GM18861 (cell line): ENCODE measurements around the gene NARF.
"Not testable (repeated sequence)": the region's sequence is repeated elsewhere in the genome, so short reads cannot be mapped to it uniquely, and the experiment has no call there.

Experiments used
- ATAC-seq: cut with Tn5 transposase; IDR thresholded peaks from one replicate; pipeline ENCODE4 v1.9.1; 2021; ENCODE audit not compliant: unreplicated experiment

NARF gene

DNA sequence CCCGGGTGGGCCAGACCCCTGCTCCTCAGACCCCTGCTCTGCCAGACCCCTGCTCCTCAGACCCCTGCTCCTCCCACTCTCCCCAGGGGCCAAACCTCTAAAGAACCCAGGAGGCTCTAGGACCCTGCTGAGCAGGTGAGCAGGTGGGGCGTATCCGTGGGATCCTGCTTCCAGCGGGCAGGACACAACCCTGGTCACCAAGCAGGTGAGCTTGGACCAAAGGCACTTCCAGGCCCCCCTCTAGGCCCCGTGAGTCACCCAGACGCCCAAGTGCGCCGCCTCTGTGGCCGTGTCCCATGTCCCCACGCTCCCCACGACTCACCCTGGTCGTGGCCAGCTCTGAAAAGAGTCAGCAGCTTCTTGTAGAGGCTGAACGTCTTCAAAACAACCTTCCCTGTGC is 13.0 kb upstream of the NARF start:
- ATAC-seq = no peak

DNA sequence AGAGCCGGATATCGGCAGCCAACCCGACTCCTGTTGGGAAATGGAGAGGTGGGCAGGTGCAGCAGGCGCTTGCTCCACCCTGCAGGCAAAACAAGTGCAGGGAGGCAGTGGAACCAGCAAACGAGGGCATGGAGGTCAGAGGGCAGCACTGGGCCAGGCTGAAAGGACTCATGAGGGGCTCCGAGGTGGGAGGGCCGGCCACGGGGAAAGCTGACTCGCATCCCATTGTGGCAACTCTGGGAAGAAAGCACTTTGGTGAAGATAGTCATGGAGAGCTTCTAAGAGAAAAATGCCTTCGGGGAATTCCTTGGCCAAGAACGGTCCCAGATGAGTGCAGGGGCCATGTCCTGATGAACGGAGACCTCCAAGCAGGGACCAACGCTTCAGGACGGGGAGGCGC is 12.4 kb upstream of the NARF start:
- ATAC-seq = no peak

DNA sequence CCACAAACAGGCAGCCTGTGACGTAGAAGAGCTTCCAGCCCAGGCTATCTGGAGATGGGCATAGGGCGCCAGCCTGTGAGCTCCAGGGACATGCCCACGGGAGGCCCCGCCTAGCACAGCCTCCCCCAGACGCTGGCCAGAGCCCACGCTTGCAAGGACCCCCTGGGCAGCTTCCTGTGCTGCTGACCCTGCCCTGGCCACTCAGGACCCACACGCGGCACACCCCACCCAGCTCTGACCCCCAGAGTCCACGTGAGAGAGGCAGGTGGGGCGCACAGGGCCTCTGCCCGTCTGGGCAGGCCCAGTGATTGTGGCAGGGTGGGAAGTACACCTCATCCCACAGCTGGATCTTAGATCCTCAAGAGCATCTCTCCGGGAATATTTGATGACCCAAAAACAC is 11.9 kb upstream of the NARF start:
- ATAC-seq = no peak

DNA sequence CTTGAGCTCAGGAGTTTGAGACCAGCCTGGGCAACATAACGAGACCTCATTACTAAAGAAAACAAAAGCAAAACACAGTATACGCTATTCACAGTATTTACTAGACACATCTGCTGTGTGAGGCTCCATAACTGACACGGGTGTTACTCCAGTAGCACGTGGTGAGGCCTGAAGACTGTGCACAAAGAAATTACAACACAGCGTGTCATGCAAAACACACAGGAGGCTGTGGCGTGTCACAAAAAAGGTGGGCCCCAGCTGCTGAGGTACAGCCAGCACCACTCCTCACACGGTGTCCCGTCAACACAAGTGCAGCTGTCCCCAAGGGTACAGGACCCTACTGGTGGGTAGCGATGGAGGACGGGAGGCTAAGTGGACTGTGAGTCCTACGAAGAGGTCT is 10.7 kb upstream of the NARF start:
- no peak for ATAC-seq

GRCh38 chr17:82449131-82449882 is 9.2 kb upstream of the NARF start:
- peak; percentile 53 for ATAC-seq

DNA sequence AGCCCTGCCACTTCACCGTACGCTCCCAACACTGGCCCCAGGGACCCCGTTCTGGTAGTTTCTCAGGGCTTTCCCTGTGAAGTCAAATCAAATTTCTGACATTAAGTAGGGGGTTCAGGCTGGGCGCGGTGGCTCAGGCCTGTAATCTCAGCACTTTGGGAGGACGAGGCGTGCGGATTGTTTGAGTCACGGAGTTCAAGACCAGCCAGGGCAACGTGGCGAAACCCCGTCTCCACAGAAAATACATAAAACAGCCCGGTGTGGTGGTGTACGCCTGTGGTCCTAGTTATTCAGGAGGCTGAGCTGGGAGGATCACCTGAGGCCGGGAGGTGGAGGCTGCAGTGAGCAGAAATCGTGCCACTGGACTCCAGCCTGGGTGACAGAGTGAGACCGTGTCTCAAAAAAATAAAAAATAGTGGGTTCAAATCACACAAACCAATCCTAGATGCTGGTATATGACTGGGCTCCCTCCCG is 8.6 kb upstream of the NARF start:
- no peak for ATAC-seq

DNA sequence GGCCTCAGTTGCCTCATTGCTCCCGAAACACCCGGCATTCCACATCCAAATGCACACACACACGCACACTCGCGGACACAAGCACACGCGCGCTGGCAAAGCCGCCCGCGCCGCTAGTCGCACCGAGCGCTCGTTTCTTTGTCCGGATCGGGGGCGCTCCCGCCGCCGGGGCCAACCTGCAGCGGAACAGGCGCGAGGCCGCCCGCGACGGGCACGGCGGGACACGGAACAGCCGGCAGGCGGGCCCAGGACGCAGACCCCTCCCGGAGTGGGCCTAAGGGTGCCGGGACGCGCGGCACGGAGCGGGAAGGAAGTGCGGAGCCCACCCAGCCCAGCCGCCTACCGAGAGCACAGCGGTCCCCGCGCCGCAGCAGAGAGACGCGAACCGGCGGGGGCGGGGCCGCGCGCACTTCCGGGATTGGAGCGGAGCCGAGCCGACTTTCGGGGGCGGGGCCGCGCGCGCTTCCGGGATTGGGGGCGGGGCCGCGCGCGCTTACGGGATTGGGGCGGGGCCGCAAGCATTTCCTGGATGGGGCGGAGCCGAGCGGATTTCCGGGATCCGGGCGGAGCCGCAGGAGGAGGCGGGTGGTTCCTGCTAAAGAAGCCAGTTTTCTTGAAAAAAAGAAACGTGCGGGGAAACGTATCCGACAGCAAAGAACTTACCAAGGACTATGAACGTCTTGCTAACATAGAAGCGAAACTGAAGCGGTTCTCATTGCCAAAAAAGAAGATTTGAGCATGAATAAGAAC is 8.0 kb upstream of the NARF start, which contains the start of gene CYBC1:
Gene CYBC1 (minus strand): TSS at position 396 of the 750 bp plus-strand sequence. CDS start 1,498 bp downstream, outside the sequence.
- ATAC-seq = peak; percentile 40

DNA sequence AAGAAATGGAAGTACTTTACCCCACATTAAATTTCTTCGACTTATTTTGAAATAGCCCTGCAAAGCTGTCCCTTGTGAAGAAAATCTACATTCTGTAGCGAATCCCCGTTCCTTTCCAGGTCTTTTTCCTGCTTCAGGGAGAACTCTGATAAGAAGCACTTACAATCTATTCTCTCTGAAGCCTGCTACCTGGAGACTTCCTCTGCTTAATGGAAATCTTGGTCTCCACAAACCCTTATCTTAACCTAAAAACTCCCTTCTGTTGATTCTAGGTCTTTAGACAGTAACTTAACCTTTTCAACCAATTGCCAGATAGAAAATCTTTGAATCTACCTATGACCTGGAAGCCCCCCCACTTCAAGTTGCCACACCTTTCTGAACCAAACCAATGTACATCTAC is 6.4 kb upstream of the NARF start:
- ATAC-seq = no peak

GRCh38 chr17:82453151-82453550 is 5.4 kb upstream of the NARF start:
- not testable (repeated sequence) for ATAC-seq

- ATAC-seq = not testable (repeated sequence)
Observed at GRCh38 chr17:82453706-82454105, 4.8 kb upstream of the NARF start.

DNA sequence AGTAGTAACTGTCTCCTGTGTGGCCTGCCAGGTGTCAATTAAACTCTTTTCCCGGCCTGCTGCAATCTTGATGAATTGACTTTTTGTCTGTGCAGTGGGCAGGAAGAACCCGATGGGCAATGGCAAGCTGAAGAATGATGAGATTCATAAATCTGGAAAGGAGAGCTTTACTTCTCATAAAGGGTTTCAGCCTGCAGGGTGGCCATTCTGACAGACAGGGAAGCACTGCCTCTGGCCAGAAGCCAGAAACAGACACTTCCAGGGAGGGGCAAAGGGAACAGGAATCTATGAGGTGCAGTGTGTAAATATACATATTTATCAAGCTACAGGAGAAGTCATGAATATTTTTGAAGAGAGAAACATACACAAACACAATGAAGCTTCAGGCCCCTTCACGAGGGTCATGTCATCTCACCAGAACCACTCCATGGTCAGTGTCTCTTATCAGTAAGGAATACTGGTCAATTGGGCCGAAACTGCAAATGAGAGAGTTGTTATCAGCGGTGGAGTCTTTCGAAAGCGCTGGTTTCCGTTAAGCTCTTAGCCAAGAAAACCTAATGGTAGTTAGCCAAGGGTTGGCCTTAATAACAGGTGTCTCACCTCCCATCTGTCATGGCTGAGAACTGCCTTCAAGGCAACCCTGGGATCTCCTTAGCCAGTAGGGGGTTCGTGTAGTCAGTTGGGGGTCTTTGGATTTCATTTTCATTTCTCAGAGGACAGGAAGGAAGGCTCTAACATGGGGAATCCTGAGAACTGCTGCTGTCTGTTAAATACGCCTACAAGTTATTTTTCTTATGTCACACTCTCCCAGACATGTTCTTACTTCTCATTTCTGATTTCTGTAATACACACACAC is 1.2 kb upstream of the NARF start:
- no peak for ATAC-seq

DNA sequence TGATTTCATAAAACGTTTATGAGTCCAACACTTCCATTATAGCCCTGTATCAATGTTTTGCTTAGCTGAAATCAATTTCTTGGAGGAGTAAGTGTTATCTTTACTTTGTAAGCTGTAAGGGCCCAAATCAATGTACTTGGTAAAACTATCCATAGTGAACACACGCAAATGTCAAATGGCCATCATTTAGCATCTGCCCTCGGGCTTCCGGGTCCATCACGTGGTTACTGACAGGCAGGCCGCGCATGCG is 687 bp upstream of the NARF start:
- no peak for ATAC-seq

- peak; percentile 4 for ATAC-seq
Observed at GRCh38 chr17:82458885-82459424, 414 bp downstream of the NARF start.

DNA sequence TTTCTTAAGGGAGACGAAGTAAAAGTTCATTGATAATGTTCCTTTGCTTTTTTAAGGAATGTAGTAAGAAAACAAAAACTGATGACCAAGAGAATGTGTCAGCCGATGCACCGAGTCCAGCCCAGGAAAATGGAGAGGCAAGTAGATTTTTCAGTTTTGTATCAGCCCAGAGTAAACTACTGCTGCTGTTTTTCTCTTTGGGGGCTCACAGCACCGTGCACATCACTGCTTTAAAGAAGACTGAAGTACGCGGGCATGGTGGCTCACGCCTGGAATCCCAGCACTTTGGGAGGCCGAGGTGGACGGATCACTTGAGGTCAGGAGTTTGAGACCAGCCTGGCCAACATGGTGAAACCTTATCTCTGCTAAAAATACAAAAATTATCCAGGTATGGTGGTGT is 1.4 kb downstream of the NARF start:
- not testable (repeated sequence) for ATAC-seq

GRCh38 chr17:82461827-82462524 is 3.4 kb downstream of the NARF start:
- ATAC-seq = no peak

GRCh38 chr17:82463391-82463790 is 4.8 kb downstream of the NARF start:
- ATAC-seq = no peak

- ATAC-seq = no peak
Observed at GRCh38 chr17:82463925-82464566, 5.5 kb downstream of the NARF start.

- ATAC-seq = no peak
Observed at GRCh38 chr17:82464567-82464929, 6.0 kb downstream of the NARF start.

DNA sequence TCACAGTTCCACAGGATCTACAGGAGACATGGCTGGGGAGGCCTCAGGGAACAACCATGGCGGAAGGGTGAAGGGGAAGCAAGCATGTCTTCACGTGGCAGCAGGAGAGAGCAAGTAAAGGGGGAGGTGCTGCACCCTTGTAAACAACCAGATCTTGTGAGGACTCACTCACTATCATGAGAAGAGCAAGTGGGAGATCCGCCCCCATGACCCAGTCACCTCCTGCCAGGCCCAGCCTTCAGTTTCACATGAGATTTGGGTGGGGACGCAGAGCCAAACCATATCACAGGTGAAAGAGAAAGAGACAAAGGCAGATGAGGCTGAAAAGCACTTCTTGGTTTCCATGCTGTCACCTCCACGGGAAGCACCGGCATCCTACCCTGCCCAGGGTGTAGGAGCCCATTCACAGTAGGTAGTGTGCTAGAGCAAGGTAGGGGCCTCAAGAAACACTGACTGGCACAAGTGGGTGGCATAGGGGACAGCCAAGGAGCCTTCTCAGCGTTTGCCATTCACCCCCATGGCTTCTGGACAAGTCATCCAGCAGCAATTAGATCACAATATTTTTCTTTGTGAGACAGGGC is 6.6 kb downstream of the NARF start:
- no peak for ATAC-seq

DNA sequence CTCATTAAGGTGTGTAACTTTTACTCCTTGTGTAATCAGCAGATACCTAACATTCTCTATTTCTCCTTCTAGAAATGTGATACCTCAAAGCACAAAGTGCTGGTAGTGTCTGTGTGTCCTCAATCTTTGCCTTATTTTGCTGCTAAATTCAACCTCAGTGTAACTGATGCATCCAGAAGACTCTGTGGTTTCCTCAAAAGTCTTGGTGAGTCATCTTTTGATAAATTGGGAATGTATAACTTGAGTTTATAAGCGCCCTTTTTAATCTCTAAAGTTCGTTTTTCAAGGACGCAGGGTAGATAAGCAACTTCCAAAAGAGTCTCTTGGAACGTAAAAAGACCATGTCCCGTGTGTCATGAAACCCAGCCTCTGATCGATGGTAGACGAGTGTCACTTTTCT is 10.2 kb downstream of the NARF start:
- no peak for ATAC-seq
